Ecto neural progenitor cell (in vitro differentiated cells): ENCODE data around the gene KRTAP10-5.
"Not testable (repeated sequence)": the region's sequence is repeated elsewhere in the genome, so short reads cannot be mapped to it uniquely, and the experiment has no call there.

Experiments used
- DNase-seq: peaks from one replicate; pipeline ENCODE4 v3.0.0-alpha.2; 2018; ENCODE audit warnings: low spot score

The KRTAP10-5 gene

GRCh38 chr21:44590897-44591800 lies 10.7 kb upstream of the KRTAP10-5 start:
- peak; percentile 27 for DNase-seq

GRCh38 chr21:44590311-44590721 lies 9.9 kb upstream of the KRTAP10-5 start:
- no peak for DNase-seq

- peak; percentile 45 for DNase-seq
These were observed 9.3 kb upstream of the KRTAP10-5 start for GRCh38 chr21:44589586-44590305.

GRCh38 chr21:44589094-44589493 lies 8.7 kb upstream of the KRTAP10-5 start:
- DNase-seq: no peak

- DNase-seq: no peak
These were observed 5.5 kb upstream of the KRTAP10-5 start for GRCh38 chr21:44585892-44586291.

GRCh38 chr21:44583800-44584147 lies 3.4 kb upstream of the KRTAP10-5 start:
- DNase-seq: no peak

GRCh38 chr21:44583089-44583799 lies 2.8 kb upstream of the KRTAP10-5 start:
- peak; percentile 66 for DNase-seq

- peak; percentile 35 for DNase-seq
These were observed 1.7 kb upstream of the KRTAP10-5 start for GRCh38 chr21:44582055-44582454.

GRCh38 chr21:44581158-44581557 lies 754 bp upstream of the KRTAP10-5 start:
- DNase-seq: no peak

- DNase-seq: peak; percentile 32
These were observed 615 bp downstream of the KRTAP10-5 start for GRCh38 chr21:44579833-44580144.

GRCh38 chr21:44579056-44579832 lies 1.2 kb downstream of the KRTAP10-5 start:
- DNase-seq: no peak

- no peak for DNase-seq
These were observed 1.9 kb downstream of the KRTAP10-5 start for GRCh38 chr21:44578371-44579055.

GRCh38 chr21:44576025-44576420 lies 4.4 kb downstream of the KRTAP10-5 start:
- DNase-seq: no peak

GRCh38 chr21:44575307-44576024 lies 4.9 kb downstream of the KRTAP10-5 start:
- DNase-seq: peak; percentile 40

GRCh38 chr21:44574457-44575306 lies 5.7 kb downstream of the KRTAP10-5 start:
- peak; percentile 41 for DNase-seq

GRCh38 chr21:44573630-44574456 lies 6.6 kb downstream of the KRTAP10-5 start, which contains the start of gene KRTAP10-4:
KRTAP10-4 (plus strand) TSS chr21:44573729; CDS start chr21:44573759, 30 bp downstream.
- DNase-seq: not testable (repeated sequence)

- no peak for DNase-seq
These were observed 7.3 kb downstream of the KRTAP10-5 start for GRCh38 chr21:44572959-44573583.
